NCI-H82 treated with DMSO at 0.1 percent for 48 hours (cell line): ENCODE results near the gene RBMS3.
"Not testable (repeated sequence)": the region's sequence is repeated elsewhere in the genome, so short reads cannot be mapped to it uniquely, and the experiment has no call there.

Source experiments
- DNase-seq: peaks from one replicate; lab custom pipeline; 2025; ENCODE audit not compliant: unreplicated experiment; lab: John Stamatoyannopoulos, UW

Gene RBMS3

DNA sequence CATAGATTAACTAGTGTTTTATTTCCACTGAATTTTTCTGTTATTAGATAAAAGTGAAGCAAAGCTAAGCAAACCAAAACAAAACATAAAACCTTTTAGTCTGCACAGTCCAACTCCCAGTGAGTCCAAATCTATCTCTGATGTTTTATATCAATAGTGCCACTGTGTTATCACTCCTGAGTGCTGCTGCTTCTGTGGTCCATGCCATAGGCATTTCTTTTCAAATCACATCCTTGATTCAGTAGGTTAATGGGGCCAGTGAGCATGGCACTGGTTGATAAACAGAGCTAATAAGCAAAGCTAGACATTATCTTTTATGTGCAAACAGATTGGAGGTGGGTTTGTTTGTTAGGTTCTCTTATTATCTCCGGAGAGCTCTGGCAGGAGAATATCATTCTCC is 30.0 kb downstream of the RBMS3 start:
- DNase-seq = no peak

DNA sequence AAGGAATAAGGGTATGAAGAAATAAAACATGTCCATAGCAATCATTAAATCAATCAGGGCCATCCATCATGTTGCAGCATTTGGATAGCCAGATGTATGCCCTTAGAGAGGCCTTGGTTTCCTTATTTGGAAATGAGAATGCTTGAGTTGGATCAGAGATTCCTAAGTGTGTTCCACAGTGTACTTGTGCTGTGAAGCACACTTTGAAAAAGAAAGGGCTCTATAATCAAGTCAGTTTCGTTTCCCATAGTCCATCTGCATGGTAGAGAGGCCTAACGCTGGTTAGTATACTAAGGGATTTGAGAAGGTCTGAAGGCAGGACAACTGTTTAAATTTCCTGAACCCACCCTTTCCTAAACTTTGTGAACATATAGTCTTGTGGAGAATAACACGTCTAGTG is 30.9 kb downstream of the RBMS3 start:
- no peak for DNase-seq

DNA sequence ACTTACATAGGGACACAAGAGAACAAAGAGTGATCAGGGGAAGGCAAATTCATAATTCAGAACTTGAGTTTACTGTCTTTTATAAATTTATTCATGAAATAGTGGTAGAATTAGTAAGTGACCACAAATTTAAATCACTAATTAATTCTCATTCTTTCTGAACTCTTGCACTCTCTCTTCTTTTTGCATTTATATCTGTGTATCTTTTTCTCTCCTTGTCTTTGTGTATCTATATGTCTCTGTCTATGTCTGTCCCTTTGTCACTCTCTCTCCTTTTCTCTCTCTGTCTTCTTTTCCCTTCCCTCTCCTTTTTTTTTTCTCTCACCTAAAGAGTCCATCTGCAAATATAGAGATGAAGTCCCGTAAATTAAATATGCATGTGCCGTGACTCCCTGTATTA is 31.5 kb downstream of the RBMS3 start:
- no peak for DNase-seq

DNA sequence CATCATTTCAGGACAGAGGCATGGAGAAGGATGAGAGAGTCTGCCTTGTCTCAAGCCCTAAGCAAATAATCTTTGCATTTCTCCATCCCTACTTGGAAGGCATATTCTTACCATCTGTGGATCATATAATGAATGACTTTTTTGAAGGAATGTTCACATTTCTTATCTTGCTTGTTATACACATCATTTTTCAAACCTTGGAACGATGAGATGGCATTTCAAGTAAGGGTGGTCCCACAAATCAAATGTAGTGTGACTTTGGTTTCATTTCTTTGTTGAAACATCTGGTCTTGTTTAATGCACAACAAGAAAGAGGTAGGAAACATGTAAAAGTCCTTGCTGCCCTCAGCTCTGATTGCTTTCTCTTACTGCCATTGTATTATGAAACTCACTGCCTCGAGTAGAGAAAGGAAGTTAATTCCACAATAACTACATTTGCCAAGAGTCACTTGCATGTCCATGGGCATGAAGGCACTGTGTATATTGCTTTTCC is 32.1 kb downstream of the RBMS3 start:
- DNase-seq = no peak

DNA sequence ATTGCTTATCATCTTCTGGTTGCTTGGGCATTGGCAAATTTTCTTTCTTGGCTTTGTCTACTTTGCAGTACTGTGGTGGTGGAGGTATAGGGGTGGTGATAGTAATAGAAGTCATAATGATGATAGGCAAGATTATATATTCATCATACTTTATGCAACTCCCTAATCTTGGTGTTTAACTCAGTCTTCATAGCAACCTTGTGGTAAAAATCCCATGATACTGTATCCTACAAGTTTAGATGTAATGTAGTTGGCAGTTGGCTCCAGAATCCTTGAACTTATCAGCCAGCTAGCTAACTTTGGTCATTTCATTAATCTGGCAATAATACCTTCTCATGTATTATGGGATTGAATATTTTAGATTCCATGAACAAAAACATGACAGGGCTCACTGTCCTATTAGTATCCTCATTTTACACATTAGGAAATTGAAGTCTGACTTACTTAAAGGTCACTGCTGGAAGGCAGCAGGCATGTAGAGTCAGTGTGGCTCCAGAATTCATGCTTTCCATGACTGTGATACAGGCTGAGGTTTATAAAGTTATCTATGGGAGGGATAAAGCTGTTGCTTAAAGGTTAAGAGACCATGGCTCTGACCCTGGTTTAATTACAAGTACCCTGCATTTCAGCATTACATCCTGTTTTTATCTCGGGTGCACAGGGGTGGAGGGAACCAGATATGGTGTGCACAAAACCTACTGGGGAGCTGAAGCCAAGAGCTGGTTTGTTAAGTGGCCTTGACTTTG is 33.3 kb downstream of the RBMS3 start:
- DNase-seq = no peak

DNA sequence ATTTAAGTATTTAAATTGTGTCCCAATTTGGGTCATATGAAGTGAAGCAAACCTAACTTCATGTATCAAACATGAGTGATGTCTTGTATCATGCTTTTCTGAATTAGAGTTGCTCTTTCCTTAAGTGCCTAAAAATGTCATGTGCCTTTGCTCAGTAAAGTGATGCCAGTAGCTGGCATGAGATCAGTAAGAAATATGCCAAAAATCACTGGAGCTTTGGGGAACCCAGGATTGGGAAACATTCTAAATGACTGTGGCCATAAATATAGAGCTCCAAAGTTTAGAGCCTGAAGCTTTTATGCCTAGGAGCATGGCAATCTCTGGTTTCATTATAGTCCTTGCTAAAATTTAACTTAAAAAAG is 33.8 kb downstream of the RBMS3 start:
- DNase-seq = no peak

DNA sequence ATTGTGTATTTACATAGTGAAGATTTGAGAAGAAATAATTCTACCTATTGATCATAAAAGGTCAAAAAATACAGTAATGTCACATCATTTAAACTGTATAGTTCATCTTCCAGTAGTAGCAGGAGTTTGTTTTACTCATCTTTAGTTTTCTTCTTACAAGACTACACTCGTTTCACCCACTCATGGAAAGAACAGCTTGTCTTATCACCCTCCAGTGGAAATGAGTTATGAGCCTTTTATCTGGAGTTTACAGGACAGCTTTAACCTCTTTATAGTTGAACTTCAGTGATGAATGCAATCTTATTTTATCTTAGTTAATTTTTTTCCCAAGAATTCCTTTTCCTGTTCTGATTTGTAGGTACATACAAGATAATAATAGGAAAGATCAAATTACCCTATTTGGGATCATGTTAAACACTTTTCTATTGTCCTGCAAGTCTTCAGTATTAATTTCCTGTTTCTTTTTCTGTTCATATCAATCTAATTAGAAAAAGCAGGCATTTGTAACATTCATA is 36.8 kb downstream of the RBMS3 start:
- no peak for DNase-seq

DNA sequence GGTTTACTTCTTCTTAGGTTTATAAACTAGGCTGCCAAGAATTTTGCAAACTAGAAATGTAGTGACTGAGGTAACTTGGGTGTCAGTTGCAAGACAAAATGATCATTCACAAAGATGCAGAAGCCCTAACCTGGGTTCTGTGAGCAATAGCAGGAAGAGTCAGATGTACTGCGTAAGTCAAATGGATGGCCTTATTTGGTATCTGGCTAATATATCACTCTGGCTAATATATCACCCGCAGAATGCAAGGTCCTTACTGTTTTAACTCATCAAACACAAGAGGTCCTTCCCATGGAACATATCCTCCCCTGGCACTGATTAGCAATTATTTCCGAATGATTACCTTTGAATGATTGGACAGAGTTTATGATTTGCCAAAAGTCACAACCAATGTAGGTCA is 37.4 kb downstream of the RBMS3 start:
- no peak for DNase-seq

DNA sequence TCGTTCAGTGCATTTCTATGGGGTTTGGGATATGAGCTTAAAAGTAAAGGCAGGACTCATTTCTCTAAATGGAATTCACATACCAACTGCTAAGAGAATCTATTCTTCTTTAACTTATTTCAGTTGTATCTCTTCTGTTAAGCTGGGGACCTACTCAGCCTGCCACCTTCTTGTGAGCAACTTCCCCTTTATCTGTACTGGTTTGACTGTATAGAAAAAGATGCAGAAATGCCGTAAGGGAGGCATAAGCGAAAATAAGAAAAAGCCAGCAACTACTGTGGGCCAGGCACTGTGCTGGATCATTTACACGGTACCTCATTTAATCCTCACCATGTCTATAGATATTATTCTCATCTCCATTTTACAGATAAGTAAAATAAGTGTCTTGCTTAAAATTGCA is 38.4 kb downstream of the RBMS3 start:
- DNase-seq = no peak

DNA sequence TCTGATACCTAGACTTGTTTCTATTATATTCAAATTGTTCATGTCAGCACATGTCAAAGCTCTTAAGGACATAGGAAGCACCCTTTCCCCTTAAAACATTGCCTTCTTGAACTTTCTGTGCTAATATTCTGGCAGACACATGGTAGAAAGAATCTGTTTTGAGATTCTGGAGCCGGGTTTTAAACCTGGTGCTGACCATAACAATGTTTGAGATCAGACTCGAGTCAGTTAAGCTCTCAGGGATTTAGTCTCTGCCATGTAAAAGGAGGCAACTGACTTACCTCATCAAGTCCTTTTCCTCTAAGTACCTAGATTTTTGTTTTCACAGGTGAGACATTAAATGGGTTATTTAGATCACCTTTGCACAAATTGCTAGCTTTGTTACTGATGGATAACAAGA is 38.9 kb downstream of the RBMS3 start:
- no peak for DNase-seq

DNA sequence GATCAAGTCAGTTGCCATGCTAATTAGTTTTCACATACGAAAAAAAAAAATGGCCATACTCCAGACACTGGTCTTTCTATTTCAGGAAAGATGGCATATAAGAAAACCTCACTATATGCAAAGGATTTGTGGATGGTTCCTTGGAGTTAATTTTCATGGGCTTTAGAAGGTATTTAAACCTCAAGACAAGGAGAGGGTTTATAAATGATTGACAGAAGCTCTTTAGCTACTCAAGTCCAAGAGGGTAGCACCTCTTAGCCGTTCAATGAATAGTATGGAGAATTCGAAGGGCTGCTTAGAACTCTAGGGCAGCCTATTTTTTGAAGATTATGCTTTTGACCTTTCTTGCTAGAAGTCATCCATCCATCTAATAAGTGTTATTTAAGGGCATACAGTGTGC is 41.7 kb downstream of the RBMS3 start:
- DNase-seq = no peak

DNA sequence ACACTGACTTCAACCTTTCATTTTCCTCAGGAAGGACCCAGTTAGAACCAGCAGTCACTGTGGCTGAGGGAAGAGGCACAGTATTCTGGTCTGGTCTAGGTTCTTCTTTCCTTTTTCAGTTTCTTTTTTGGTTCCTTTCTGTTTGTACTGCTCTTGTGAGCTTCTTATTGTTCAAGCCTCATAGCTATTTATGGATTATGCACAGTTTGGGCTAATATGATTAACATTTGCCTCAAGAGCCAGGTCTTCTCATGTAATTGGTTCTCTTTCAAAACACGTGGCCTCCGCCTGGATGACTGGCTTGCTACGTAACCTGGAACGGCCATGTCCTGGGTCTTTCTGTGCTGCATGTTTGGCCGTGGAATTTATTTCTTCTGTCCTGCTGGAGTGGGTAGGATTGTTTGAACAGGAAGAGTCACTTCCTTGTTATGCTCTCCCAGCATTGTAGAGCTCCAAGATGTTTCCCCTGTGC is 43.3 kb downstream of the RBMS3 start:
- no peak for DNase-seq

DNA sequence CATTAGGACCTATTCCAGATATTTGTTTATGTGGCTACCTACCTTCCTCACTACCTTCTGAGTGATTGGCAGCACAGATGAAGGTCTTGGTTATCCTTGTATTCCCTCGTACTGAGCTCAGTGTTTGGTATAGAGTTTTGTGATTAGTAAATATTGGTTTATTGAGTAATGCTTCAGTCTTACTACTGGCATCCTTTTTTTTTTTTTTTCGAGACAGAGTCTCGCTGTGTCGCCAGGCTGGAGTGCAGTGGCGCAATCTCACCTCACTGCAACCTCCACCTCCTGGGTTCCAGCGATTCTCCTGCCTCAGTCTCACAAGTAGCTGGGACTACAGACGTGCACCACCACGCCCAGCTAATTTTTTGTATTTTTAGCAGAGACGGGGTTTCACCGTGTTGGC is 45.7 kb downstream of the RBMS3 start:
- DNase-seq = not testable (repeated sequence)

DNA sequence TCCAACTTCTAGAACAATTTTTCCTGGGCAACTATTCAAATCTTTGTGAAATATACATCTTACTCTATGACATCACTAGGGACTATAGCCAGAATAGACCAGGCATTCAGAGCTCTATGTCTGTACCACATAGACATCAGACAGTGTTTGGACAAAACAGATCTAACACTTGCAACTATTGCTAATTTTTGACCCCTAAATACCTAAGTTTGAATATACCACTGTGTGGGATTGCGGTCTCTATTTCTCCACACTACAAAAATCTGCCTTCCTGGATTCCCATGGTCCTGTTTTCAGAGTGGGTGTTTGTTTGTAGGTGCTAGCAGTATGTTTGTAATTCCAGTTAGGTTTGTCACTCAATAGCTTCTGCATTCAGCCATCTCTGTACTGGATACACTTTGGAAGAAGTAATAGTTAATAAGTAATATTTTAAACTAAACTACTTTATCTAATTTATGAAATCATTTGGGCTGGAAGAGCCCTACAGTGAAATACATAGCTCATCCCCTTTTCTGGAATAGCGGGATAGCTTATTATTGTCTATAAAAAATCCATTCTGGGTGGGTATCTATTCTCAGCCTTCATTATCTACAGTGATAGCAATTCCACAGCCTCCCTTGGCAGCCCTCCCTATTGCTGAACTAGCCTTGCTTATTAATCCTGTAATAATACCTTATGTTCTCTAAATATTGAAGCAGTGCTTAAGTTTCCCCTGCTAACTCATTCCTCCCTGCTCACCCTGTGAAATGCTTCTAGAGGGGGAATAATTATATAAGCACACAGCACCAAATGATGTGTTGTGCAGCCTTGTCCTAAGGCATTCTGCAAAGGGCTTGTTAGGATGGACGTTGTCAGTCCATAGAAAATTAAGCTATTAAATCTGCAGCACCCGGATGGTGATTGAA is 49.4 kb downstream of the RBMS3 start:
- DNase-seq = no peak

DNA sequence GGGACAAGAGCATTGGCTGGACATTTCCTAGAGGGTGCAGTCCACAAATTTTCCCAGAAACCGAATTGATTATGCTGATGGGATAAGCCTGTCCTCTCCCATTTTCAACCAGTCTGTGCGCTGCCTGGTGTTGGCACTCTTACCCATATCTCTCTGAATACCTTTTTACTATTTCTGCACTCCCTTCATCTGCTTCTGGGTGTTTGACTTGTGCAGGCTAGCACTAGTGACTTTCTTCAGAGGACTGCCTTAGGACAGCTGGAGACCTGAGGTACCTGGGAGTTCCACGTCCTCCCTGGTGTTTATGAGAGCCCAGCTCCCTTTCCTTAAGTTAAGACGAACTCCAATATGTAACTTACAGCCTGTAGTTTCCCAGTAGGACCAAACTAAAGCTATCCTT is 50.2 kb downstream of the RBMS3 start:
- DNase-seq = no peak

DNA sequence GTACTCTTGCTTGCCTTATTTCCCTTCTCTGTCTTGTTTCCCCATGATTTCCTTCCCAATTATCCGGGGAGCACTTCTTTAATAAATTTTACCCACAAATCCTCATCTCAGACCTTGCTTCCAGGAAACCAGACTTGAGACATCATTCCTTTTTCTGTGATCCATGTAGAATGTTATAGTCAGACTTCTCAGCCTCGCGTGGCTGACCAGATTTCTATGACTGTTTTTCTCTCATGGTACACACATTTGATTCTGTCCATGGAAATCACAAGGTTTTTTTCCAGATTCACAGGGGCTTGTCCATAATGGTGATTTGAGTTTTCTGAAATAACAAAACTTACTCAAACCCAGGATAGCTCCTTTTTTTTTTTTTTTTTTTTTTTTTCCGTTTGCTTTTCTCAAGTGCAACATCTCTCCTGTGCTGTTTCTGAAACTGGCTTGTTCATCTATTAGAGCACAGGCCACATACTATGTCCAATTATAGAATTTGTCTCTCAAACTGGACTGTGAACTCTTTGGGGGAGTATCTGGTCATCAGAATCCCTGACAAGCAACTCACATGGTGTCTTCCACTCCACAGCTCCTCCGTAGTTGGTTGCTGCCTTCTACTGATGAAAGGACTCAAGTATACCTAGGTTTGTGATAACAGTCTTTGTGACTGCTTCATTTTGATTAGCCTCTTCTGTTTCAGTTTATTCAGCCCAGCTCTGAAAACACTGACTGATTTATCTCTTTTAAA is 50.8 kb downstream of the RBMS3 start:
- no peak for DNase-seq

DNA sequence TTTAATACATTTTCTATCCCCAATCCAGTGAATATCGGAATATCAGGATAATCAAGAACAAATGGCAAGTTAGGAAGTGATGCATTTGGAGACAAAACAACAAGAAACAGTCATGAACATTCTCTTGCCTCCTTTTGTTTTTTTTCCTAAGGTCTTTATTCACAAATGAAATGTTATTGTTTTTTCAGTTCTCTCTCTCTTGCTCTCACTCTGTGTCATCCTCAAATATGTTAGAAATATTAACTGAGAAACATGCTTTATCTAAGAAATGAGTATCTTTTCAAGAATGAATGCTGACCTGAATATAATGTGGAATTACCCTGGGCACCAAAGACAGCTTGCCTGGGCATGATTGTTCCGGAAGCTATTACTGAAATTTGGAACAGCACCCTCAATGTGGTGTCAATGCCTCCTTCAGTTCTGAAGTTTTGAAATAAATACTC is 51.3 kb downstream of the RBMS3 start:
- DNase-seq = no peak

DNA sequence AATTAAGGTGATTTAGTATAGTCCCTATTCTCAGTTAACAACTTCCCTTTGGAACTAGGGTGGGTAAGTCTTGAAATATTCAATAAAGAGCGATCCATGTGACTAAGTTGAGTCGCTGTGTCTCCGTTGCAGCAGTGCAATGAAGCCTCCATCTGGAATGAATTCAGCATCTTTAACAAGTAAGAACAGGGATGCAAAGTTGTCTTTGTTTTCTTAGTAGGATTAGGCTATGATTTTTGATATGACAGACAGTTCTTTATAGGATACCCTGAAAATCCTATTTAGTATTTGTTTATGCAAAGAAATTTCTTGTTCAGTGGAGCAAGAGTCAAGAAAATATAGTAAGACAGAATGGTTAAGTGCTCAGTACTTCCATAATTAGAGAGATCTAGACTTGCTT is 52.7 kb downstream of the RBMS3 start:
- DNase-seq = no peak

DNA sequence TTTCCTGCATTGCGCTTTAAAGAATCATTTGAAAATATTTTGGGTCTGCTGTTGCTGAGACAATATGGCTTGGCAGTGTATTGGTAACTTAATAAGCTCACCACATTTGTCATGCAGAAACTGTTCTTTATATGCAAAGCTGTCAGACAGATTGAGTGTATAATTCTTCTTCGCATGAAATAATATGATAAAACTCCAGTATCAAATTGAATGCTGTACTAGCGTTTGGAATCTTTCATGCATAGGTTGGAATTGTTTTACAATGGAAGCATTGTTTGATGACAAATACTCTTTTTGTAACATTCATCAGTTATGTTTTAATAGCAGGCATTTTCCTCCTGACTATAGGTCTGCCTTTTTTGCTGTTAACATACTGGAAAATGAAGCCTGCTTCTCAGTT is 53.8 kb downstream of the RBMS3 start:
- DNase-seq = no peak

DNA sequence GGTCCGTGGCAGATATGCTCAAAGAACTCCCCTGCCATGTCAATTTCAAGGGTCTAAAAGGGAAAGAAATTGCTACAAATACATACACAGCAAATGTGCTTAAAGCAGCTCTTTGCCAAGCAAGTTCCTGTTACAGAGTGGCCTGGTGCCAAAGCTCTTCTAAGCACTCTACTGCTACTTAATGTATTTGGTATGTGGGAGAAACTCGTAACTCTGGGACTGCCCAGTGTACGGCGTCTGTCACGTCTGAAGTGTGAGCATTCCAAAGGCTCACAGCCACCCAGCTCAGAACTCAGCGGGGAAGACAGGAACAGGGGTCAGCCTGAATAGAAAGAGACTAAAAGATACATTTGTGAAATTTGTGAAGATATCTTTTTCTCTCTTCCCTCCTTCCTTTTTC is 54.6 kb downstream of the RBMS3 start:
- no peak for DNase-seq

DNA sequence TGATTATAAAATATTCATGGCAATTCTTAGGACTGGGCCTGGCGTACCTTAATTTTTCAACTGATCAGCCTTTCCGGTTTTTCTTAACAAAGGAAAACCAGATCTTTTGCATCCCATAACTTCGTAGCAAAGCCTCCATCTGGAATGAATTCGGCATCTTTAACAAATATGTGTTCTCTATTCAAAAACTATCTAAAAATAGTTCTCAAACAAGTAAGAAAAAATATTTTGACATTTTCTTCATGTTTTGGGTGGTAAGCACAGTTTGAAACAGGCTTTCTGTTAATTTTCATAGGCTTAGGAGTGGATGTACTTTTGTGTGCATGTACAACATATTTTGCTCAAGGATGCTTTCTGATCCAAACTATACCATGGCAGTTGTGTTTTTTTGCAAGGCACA is 55.1 kb downstream of the RBMS3 start:
- DNase-seq = no peak
